HCT116 (cell line): ENCODE measurements around the gene TRIM56.
"Not testable (repeated sequence)": the region's sequence is repeated elsewhere in the genome, so short reads cannot be mapped to it uniquely, and the experiment has no call there.

Experiments
- CEBPB ChIP-seq: IDR thresholded peaks from 2 replicates; pipeline ENCODE4 v1.6.1; 2012; ENCODE audit warnings: low read depth
- EZH2 ChIP-seq: fragments of 200-600 bp; sonication (generic); IDR thresholded peaks from 2 replicates; pipeline ENCODE4 v1.6.1; 2017; ENCODE audit warnings: antibody characterized with exemption, mixed run types
- JUND ChIP-seq: IDR thresholded peaks from 2 replicates; pipeline ENCODE4 v1.6.1; 2012
- POLR2A ChIP-seq: IDR thresholded peaks from 2 replicates; pipeline ENCODE4 v1.7.0; 2011; ENCODE audit warnings: borderline replicate concordance; ENCODE audit not compliant: insufficient read depth, insufficient read length; ENCODE audit errors: extremely low read depth
- POLR2AphosphoS5 ChIP-seq: IDR thresholded peaks from 2 replicates; pipeline ENCODE4 v1.6.1; 2011; ENCODE audit warnings: mild to moderate bottlenecking, low read depth, low read length, moderate library complexity
- SIN3A ChIP-seq: IDR thresholded peaks from 2 replicates; pipeline ENCODE4 v1.6.1; 2012; ENCODE audit warnings: low read depth
- TF ChIP-seq, protein P1 (sequence below), 3 experiments: fragments of 200-600 bp in 1 of 3; sonication (generic) in 1 of 3; IDR thresholded peaks in 2 of 3; conservative IDR thresholded peaks in 1 of 3; 2 replicates each; pipeline ENCODE4 v1.5.1; 2012 to 2017; ENCODE audit warnings: low read depth in 2 of 3, low read length in 2 of 3, antibody characterized with exemption in 1 of 3, borderline replicate concordance in 1 of 3, control low read depth in 1 of 3, mild to moderate bottlenecking in 1 of 3, mixed read lengths in 1 of 3, mixed run types in 1 of 3, moderate library complexity in 1 of 3; ENCODE audit not compliant: insufficient read depth in 1 of 3
- TF ChIP-seq, protein P2 (sequence below): IDR thresholded peaks from 2 replicates; pipeline ENCODE4 v1.6.1; 2012

- TF ChIP-seq, protein P1, sequence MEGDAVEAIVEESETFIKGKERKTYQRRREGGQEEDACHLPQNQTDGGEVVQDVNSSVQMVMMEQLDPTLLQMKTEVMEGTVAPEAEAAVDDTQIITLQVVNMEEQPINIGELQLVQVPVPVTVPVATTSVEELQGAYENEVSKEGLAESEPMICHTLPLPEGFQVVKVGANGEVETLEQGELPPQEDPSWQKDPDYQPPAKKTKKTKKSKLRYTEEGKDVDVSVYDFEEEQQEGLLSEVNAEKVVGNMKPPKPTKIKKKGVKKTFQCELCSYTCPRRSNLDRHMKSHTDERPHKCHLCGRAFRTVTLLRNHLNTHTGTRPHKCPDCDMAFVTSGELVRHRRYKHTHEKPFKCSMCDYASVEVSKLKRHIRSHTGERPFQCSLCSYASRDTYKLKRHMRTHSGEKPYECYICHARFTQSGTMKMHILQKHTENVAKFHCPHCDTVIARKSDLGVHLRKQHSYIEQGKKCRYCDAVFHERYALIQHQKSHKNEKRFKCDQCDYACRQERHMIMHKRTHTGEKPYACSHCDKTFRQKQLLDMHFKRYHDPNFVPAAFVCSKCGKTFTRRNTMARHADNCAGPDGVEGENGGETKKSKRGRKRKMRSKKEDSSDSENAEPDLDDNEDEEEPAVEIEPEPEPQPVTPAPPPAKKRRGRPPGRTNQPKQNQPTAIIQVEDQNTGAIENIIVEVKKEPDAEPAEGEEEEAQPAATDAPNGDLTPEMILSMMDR (IDR thresholded peaks at IDR 0.05 in 2 of 3, conservative IDR thresholded peaks at IDR 0.05 in 1 of 3; ENCODE audit: borderline replicate concordance in 1 of 3, insufficient read depth in 1 of 3, low read depth in 2 of 3, low read length in 2 of 3) = not testable (repeated sequence)
- not testable (repeated sequence) for TF ChIP-seq JUND, POLR2AphosphoS5, CEBPB, POLR2A, EZH2, SIN3A
- TF ChIP-seq, protein P2, sequence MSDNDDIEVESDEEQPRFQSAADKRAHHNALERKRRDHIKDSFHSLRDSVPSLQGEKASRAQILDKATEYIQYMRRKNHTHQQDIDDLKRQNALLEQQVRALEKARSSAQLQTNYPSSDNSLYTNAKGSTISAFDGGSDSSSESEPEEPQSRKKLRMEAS = not testable (repeated sequence)
These were observed 18.4 kb downstream of the TRIM56 start for GRCh38 chr7:101103701-101104100.
